ENCODE data around the gene GLI2.

GLI2 gene

GRCh38 chr2:120720746-120721375 is 14.8 kb upstream of the GLI2 start:
- Histone ChIP-seq H3K27me3 (ENCODE audit: insufficient read depth, insufficient read length) (peaks cover 2% of the 10 kb centered on the region), H3K9me3 (ENCODE audit: insufficient read depth, low read length) (peaks cover 4% of the 10 kb centered on the region; the same call in 1 of the 2 replicates)

GRCh38 chr2:120722246-120722567 is 13.5 kb upstream of the GLI2 start:
- no peak for TF ChIP-seq YY1 (IDR thresholded peaks at IDR 0.05; ENCODE audit: insufficient read depth, insufficient read length)
- no peak for TF ChIP-seq SUZ12 (IDR thresholded peaks at IDR 0.05; ENCODE audit: extremely low read depth, insufficient read depth, insufficient read length)
- no peak for TF ChIP-seq ZNF274 (IDR thresholded peaks at IDR 0.05; ENCODE audit: low read depth, low read length)
- peaks cover 14% of the 10 kb centered on the region for H3K9me3 ChIP-seq (ENCODE audit: insufficient read depth, low read length)
- H3K36me3 ChIP-seq (ENCODE audit: insufficient read depth, insufficient read length, low read length), result no peaks in the 10 kb centered on the region
- H3K27me3 ChIP-seq (ENCODE audit: insufficient read depth, insufficient read length), result peaks cover 2% of the 10 kb centered on the region
- no peak for DNase-seq (ENCODE audit: low read depth, low spot score)
- no peak overlapping the region for H3K4me3 ChIP-seq (ENCODE audit: insufficient read length, low read depth)
- no peak overlapping the region for H3K9ac ChIP-seq (ENCODE audit: insufficient read length, low read depth)
- peaks cover 8% of the 10 kb centered on the region for H3K4me1 ChIP-seq (ENCODE audit: insufficient read depth, insufficient read length)

More at GRCh38 chr2:120720746-120721375, 14.8 kb upstream of the GLI2 start:
- TF ChIP-seq YY1 (IDR thresholded peaks at IDR 0.05; ENCODE audit: insufficient read depth, insufficient read length) (no peak), ZNF274 (IDR thresholded peaks at IDR 0.05; ENCODE audit: low read depth, low read length) (no peak), SUZ12 (IDR thresholded peaks at IDR 0.05; ENCODE audit: extremely low read depth, insufficient read depth, insufficient read length) (no peak)
- DNase-seq (ENCODE audit: low read depth, low spot score), result no peak
- Histone ChIP-seq H3K36me3 (ENCODE audit: insufficient read depth, insufficient read length, low read length) (no peaks in the 10 kb centered on the region), H3K4me1 (ENCODE audit: insufficient read depth, insufficient read length) (peaks cover 12% of the 10 kb centered on the region), H3K4me3 (ENCODE audit: insufficient read length, low read depth) (no peak overlapping the region), H3K9ac (ENCODE audit: insufficient read length, low read depth) (no peak overlapping the region)

- H3K9me3 ChIP-seq (ENCODE audit: insufficient read depth, low read length), result peaks cover 14% of the 10 kb centered on the region
- no peak overlapping the region for H3K9ac ChIP-seq (ENCODE audit: insufficient read length, low read depth)
- DNase-seq (ENCODE audit: low read depth, low spot score), result no peak
- no peaks in the 10 kb centered on the region for H3K36me3 ChIP-seq (ENCODE audit: insufficient read depth, insufficient read length, low read length)
- H3K27me3 ChIP-seq (ENCODE audit: insufficient read depth, insufficient read length), result peaks cover 2% of the 10 kb centered on the region
- peaks cover 8% of the 10 kb centered on the region for H3K4me1 ChIP-seq (ENCODE audit: insufficient read depth, insufficient read length)
- H3K4me3 ChIP-seq (ENCODE audit: insufficient read length, low read depth), result no peak overlapping the region
- TF ChIP-seq YY1 (IDR thresholded peaks at IDR 0.05; ENCODE audit: insufficient read depth, insufficient read length) (no peak), ZNF274 (IDR thresholded peaks at IDR 0.05; ENCODE audit: low read depth, low read length) (no peak), SUZ12 (IDR thresholded peaks at IDR 0.05; ENCODE audit: extremely low read depth, insufficient read depth, insufficient read length) (no peak)
Observed at GRCh38 chr2:120722568-120723421, 12.9 kb upstream of the GLI2 start.

- TF ChIP-seq YY1 (IDR thresholded peaks at IDR 0.05; ENCODE audit: insufficient read depth, insufficient read length) (no peak), ZNF274 (IDR thresholded peaks at IDR 0.05; ENCODE audit: low read depth, low read length) (no peak), SUZ12 (IDR thresholded peaks at IDR 0.05; ENCODE audit: extremely low read depth, insufficient read depth, insufficient read length) (no peak)
- Histone ChIP-seq H3K27me3 (ENCODE audit: insufficient read depth, insufficient read length) (no peaks in the 10 kb centered on the region), H3K9me3 (ENCODE audit: insufficient read depth, low read length) (peaks cover 14% of the 10 kb centered on the region), H3K4me1 (ENCODE audit: insufficient read depth, insufficient read length) (peaks cover 9% of the 10 kb centered on the region), H3K4me3 (ENCODE audit: insufficient read length, low read depth) (no peak overlapping the region), H3K36me3 (ENCODE audit: insufficient read depth, insufficient read length, low read length) (no peaks in the 10 kb centered on the region), H3K9ac (ENCODE audit: insufficient read length, low read depth) (no peak overlapping the region)
- no peak for DNase-seq (ENCODE audit: low read depth, low spot score)
Observed at GRCh38 chr2:120726245-120726644, 9.4 kb upstream of the GLI2 start.

- H3K4me1 ChIP-seq (ENCODE audit: insufficient read depth, insufficient read length), result peaks cover 2% of the 10 kb centered on the region
- no peak for TF ChIP-seq SUZ12 (IDR thresholded peaks at IDR 0.05; ENCODE audit: extremely low read depth, insufficient read depth, insufficient read length)
- TF ChIP-seq ZNF274 (IDR thresholded peaks at IDR 0.05; ENCODE audit: low read depth, low read length), result no peak
- TF ChIP-seq YY1 (IDR thresholded peaks at IDR 0.05; ENCODE audit: insufficient read depth, insufficient read length), result no peak
- H3K27me3 ChIP-seq (ENCODE audit: insufficient read depth, insufficient read length), result no peaks in the 10 kb centered on the region
- no peak overlapping the region for H3K4me3 ChIP-seq (ENCODE audit: insufficient read length, low read depth)
- H3K9ac ChIP-seq (ENCODE audit: insufficient read length, low read depth), result no peak overlapping the region
- H3K9me3 ChIP-seq (ENCODE audit: insufficient read depth, low read length), result peaks cover 14% of the 10 kb centered on the region
- no peak for DNase-seq (ENCODE audit: low read depth, low spot score)
- H3K36me3 ChIP-seq (ENCODE audit: insufficient read depth, insufficient read length, low read length), result peaks cover 10% of the 10 kb centered on the region
Observed at GRCh38 chr2:120729406-120730399, 6.0 kb upstream of the GLI2 start.

GRCh38 chr2:120731175-120731574 is 4.5 kb upstream of the GLI2 start:
- no peak for TF ChIP-seq ZNF274 (IDR thresholded peaks at IDR 0.05; ENCODE audit: low read depth, low read length)
- no peak for TF ChIP-seq YY1 (IDR thresholded peaks at IDR 0.05; ENCODE audit: insufficient read depth, insufficient read length)
- no peak for TF ChIP-seq SUZ12 (IDR thresholded peaks at IDR 0.05; ENCODE audit: extremely low read depth, insufficient read depth, insufficient read length)

More at GRCh38 chr2:120731175-120731574, 4.5 kb upstream of the GLI2 start:
- Histone ChIP-seq H3K27me3 (ENCODE audit: insufficient read depth, insufficient read length) (no peaks in the 10 kb centered on the region), H3K36me3 (ENCODE audit: insufficient read depth, insufficient read length, low read length) (peaks cover 10% of the 10 kb centered on the region), H3K4me1 (ENCODE audit: insufficient read depth, insufficient read length) (peaks cover 2% of the 10 kb centered on the region), H3K9me3 (ENCODE audit: insufficient read depth, low read length) (peaks cover 6% of the 10 kb centered on the region), H3K9ac (ENCODE audit: insufficient read length, low read depth) (no peak overlapping the region), H3K4me3 (ENCODE audit: insufficient read length, low read depth) (no peak overlapping the region)
- DNase-seq (ENCODE audit: low read depth, low spot score), result no peak
